RWPE2 (cell line): ENCODE results near the gene MSI2.
A peak's percentile ranks its signal among the peaks of the same experiment; 100 is the strongest.

Experiments
- ATAC-seq: fragments of 200-7000 bp; cut with Tn5 transposase; 3 replicates; pipeline ENCODE4 v1.9.1; 2021; ENCODE audit warnings: low read depth
- DNase-seq: peaks from one replicate; pipeline ENCODE4 v3.0.0-alpha.2; 2020; ENCODE audit warnings: low spot score
- H3K27ac ChIP-seq: fragments of 450-650 bp; 2 replicates; pipeline ENCODE4 v1.5.1; 2017; ENCODE audit warnings: mild to moderate bottlenecking; ENCODE audit not compliant: poor library complexity, severe bottlenecking
- H3K27me3 ChIP-seq: fragments of 250-450 bp; sonication (Bioruptor Pico); 2 replicates; pipeline ENCODE4 v1.5.1; 2021; ENCODE audit warnings: mild to moderate bottlenecking, moderate library complexity; ENCODE audit not compliant: insufficient read depth, poor library complexity, severe bottlenecking
- H3K36me3 ChIP-seq: fragments of 250-450 bp; sonication (Bioruptor Pico); 2 replicates; pipeline ENCODE4 v1.5.1; 2020; ENCODE audit warnings: low read depth, mild to moderate bottlenecking, moderate library complexity
- H3K4me1 ChIP-seq: fragments of 250-450 bp; sonication (Bioruptor Pico); 2 replicates; pipeline ENCODE4 v1.5.1; 2021; ENCODE audit warnings: mild to moderate bottlenecking, moderate library complexity; ENCODE audit not compliant: insufficient read depth, poor library complexity, severe bottlenecking
- H3K4me3 ChIP-seq: fragments of 250-450 bp; sonication (Bioruptor Pico); 2 replicates; pipeline ENCODE4 v1.5.1; 2021; ENCODE audit warnings: mild to moderate bottlenecking, moderate library complexity; ENCODE audit not compliant: severe bottlenecking
- H3K9me3 ChIP-seq: fragments of 250-450 bp; sonication (Bioruptor Pico); 2 replicates; pipeline ENCODE4 v1.5.1; 2021; ENCODE audit warnings: mild to moderate bottlenecking, moderate library complexity; ENCODE audit not compliant: severe bottlenecking
- TF ChIP-seq, protein P1 (sequence below): fragments of 450-650 bp; IDR thresholded peaks from one replicate; pipeline ENCODE4 v1.5.1; 2017; ENCODE audit warnings: mild to moderate bottlenecking, moderate library complexity; ENCODE audit not compliant: poor library complexity, severe bottlenecking

MSI2 gene

DNA sequence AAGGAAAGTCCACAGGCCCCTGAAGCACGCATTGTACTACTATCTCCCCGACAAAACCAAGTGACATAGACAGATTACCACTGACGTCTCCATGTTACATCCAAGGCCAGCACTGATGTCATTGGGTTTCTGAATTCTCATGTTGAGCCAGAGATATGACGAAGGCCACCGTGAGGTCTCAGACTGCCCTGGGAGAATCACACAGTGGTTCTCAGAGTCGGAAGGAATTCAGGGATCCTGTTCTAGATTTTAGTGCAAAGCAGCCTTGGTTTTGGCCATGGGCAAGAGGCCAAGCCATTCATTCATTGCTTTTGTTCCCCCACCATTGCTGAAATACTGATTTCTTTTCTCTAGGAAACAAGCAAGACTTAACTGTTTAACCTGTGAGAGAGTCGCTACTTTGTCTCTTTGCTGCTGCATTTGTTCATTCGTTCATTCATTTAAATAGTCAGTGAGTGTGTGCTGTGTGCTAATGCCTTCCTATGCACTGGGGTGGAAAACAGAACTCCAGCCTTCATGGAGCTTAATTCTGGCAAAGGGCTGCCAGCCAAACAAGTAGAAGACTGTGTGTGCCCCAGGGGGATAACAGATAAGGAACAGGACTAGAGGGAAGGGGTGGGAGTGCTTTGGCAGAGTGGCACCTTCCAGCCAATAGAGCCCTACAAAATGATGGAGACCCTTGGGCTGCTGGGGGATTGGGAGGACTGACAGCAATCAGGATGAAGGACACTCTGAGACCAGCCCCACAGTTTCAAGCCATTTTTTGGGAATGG is 222.3 kb downstream of the MSI2 start:
- Histone ChIP-seq H3K36me3 (no peaks in the 10 kb centered on the region), H3K27ac (no peak overlapping the region), H3K27me3 (no peaks in the 10 kb centered on the region), H3K4me3 (no peak overlapping the region), H3K9me3 (no peaks in the 10 kb centered on the region), H3K4me1 (peaks cover 11% of the 10 kb centered on the region)
- ATAC-seq = no peak
- TF ChIP-seq, protein P1, sequence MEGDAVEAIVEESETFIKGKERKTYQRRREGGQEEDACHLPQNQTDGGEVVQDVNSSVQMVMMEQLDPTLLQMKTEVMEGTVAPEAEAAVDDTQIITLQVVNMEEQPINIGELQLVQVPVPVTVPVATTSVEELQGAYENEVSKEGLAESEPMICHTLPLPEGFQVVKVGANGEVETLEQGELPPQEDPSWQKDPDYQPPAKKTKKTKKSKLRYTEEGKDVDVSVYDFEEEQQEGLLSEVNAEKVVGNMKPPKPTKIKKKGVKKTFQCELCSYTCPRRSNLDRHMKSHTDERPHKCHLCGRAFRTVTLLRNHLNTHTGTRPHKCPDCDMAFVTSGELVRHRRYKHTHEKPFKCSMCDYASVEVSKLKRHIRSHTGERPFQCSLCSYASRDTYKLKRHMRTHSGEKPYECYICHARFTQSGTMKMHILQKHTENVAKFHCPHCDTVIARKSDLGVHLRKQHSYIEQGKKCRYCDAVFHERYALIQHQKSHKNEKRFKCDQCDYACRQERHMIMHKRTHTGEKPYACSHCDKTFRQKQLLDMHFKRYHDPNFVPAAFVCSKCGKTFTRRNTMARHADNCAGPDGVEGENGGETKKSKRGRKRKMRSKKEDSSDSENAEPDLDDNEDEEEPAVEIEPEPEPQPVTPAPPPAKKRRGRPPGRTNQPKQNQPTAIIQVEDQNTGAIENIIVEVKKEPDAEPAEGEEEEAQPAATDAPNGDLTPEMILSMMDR = no peak
- DNase-seq = no peak

DNA sequence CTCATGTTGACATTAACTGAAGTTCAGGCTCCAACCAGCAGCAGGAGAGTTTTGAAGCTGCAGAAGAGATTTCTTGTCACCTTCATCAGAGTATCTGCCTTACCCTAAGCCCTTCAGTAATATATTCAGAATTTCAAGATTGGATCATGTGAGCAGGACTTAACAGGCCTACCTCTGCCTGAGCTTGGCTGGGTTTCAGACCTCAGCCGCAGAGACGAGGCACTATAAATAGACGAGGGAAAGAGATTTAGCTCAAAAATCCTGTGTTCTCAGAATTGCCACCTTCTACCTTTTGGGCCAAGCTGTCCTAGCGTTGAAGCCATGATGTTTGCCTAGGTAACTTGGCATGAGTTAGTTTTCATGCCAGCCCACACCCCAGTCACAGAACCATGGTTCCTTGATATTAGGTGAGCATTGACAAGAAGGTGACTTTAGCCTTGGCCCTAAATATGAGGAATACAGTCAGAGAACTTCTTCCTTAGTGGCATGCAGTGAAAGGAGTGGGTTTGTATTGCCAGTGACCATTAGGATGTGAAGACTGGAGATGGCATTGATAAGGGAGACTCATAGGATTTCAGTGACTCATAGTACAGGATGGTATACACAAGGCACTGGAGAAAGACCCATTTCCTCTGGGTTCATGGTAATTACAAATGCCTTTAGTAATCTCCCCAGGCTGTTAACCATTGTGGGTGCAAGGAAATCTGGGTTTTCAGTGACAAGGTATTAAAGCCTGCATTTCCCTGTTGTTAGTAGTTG is 224.3 kb downstream of the MSI2 start:
- DNase-seq = no peak
- Histone ChIP-seq H3K27ac (peak overlapping the region; percentile 27), H3K27me3 (no peaks in the 10 kb centered on the region), H3K9me3 (no peaks in the 10 kb centered on the region), H3K4me3 (no peak overlapping the region), H3K36me3 (no peaks in the 10 kb centered on the region), H3K4me1 (peaks cover 11% of the 10 kb centered on the region)
- TF ChIP-seq, protein P1 = no peak
- peak; percentile 94 for ATAC-seq

DNA sequence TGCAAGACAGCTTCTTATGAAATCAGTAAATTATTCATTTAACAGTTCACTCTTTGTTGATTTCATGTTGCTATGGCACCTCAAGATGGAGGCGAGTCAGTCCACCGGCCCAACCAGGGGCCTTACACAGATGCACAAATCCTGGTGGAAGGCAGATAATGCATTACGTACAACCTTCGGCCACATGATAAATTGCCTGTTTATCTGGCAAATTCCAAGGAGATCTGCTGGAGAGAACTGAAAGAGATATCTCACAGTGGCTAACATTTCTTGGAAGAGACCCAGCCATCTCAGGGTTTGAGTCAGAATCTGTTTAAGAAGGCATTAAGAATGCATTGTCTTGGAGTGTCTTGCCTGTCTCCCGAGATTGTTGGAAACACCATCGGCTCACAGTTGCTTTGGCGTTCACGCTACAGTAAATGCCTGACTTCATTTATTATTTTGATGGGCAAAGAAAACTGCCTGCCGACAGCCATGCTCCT is 225.6 kb downstream of the MSI2 start:
- H3K36me3 ChIP-seq = no peaks in the 10 kb centered on the region
- DNase-seq (no peak), ATAC-seq (no peak)
- H3K9me3 ChIP-seq = no peaks in the 10 kb centered on the region
- no peak overlapping the region for H3K27ac ChIP-seq
- no peak overlapping the region for H3K4me3 ChIP-seq
- TF ChIP-seq, protein P1 = no peak
- peaks cover 11% of the 10 kb centered on the region for H3K4me1 ChIP-seq
- no peaks in the 10 kb centered on the region for H3K27me3 ChIP-seq

DNA sequence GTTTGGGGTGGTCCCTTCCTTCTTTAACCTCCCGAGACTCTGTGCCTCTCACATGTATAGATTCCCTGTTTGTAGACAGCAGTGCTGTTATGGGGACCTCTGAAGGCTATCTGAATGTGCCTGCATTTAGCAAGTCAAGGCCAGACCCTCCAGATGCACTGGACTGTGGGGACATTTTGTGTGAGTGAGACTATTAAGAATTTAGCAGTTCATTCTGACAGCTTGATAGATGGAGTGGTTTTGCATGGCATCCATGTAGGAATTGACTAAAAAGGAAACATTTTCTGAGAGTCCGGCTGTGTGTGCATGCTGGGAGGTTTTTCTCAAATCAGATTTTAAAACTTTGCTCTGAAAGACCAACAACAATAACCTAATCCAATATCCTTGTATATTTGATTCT is 226.3 kb downstream of the MSI2 start:
- TF ChIP-seq, protein P1 = no peak
- ATAC-seq = no peak
- Histone ChIP-seq H3K4me3 (no peak overlapping the region), H3K36me3 (no peaks in the 10 kb centered on the region), H3K9me3 (no peaks in the 10 kb centered on the region), H3K4me1 (peaks cover 11% of the 10 kb centered on the region), H3K27ac (no peak overlapping the region), H3K27me3 (no peaks in the 10 kb centered on the region)
- DNase-seq = no peak
